Ishikawa (cell line): ENCODE measurements around the gene CTSW.

ENCODE experiments used
- EGR1 ChIP-seq: IDR thresholded peaks from 2 replicates; pipeline ENCODE4 v1.6.1; 2012
- EP300 ChIP-seq: IDR thresholded peaks from 2 replicates; pipeline ENCODE4 v1.6.1; 2012; ENCODE audit warnings: borderline replicate concordance
- RAD21 ChIP-seq: IDR thresholded peaks from 2 replicates; pipeline ENCODE4 v1.6.1; 2012; ENCODE audit warnings: low read depth
- REST ChIP-seq: IDR thresholded peaks from 2 replicates; pipeline ENCODE4 v1.6.1; 2012; ENCODE audit warnings: low read depth, mild to moderate bottlenecking
- TAF1 ChIP-seq: IDR thresholded peaks from 2 replicates; pipeline ENCODE4 v1.6.1; 2012; ENCODE audit warnings: low read depth, mild to moderate bottlenecking
- TCF12 ChIP-seq: IDR thresholded peaks from 2 replicates; pipeline ENCODE4 v1.6.1; 2012; ENCODE audit warnings: low read depth
- TEAD4 ChIP-seq: IDR thresholded peaks from 2 replicates; pipeline ENCODE4 v1.6.1; 2012
- YY1 ChIP-seq: IDR thresholded peaks from 2 replicates; pipeline ENCODE4 v1.6.1; 2012; ENCODE audit warnings: low read depth
- ZBTB7A ChIP-seq: IDR thresholded peaks from 2 replicates; pipeline ENCODE4 v1.6.1; 2012; ENCODE audit warnings: low read depth
- TF ChIP-seq, protein P1 (sequence below): IDR thresholded peaks from 2 replicates; pipeline ENCODE4 v1.6.1; 2012
- TF ChIP-seq, protein P2 (sequence below): IDR thresholded peaks from 2 replicates; pipeline ENCODE4 v1.6.1; 2012

GRCh38 chr11:65903068-65903481 lies 23.4 kb downstream of the CTSW start:
- peak; percentile 74; the same call in 1 of the 2 replicates for TF ChIP-seq EP300
- TF ChIP-seq REST: no peak
- no peak for TF ChIP-seq RAD21
- TF ChIP-seq ZBTB7A: no peak
- TF ChIP-seq EGR1: no peak
- no peak for TF ChIP-seq TAF1
- TF ChIP-seq YY1: 0 out of 2 replicates have a peak, but pooled peaks have one; percentile 33
- TF ChIP-seq, protein P1, sequence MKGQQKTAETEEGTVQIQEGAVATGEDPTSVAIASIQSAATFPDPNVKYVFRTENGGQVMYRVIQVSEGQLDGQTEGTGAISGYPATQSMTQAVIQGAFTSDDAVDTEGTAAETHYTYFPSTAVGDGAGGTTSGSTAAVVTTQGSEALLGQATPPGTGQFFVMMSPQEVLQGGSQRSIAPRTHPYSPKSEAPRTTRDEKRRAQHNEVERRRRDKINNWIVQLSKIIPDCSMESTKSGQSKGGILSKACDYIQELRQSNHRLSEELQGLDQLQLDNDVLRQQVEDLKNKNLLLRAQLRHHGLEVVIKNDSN: no peak
- TF ChIP-seq TEAD4: peak; percentile 91
- TF ChIP-seq, protein P2, sequence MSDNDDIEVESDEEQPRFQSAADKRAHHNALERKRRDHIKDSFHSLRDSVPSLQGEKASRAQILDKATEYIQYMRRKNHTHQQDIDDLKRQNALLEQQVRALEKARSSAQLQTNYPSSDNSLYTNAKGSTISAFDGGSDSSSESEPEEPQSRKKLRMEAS: 0 out of 2 replicates have a peak, but pooled peaks have one; percentile 28
- peak; percentile 78; the same call in 1 of the 2 replicates for TF ChIP-seq TCF12
